Right ventricle myocardium superior (tissue), 1 donor: Measurements from ENCODE around the gene SH2D5. TPM values are rescaled to one million over a fixed set of nuclear protein-coding genes. Genes with fewer than 3 reads are reported as not detected.
A peak's percentile ranks its signal among the peaks of the same experiment; 100 is the strongest.

Source experiments
- ATAC-seq: fragments of 200-7000 bp; cut with Tn5 transposase; one replicate; pipeline ENCODE4 v1.9.1; 2020; ENCODE audit warnings: mild to moderate bottlenecking; ENCODE audit not compliant: poor library complexity
- DNase-seq: peaks from one replicate; pipeline ENCODE4 v3.0.0-alpha.2; 2020
- intact Hi-C: fragments of 100-400 bp; cut with DNase I; formaldehyde crosslinking; loops from one replicate; pipeline ENCODE4 v1.11.2; 2022
- total RNA-seq: library from RNA; stranded (reverse); fragmentation: NEBNext Ultra II Directional; extraction: Animal tissue kit (Norgen Biotek cat#: 25700); gene quantifications from one replicate; pipeline ENCODE4 v1.2.1, GENCODE V29; 2021
- donor health status: DM: no; HTN: yes; CAD: no; lungs with severe emphysema.

SH2D5 gene
- total RNA-seq, 1 donor from 2014 or later, result not detected

- ATAC-seq (no peak), DNase-seq (no peak)
- intact Hi-C loops, result no loop called here
Observed at GRCh38 chr1:20729990-20730689, 2.4 kb downstream of the SH2D5 start.

- DNase-seq (no peak), ATAC-seq (no peak)
- intact Hi-C loops, result no loop called here
Observed at GRCh38 chr1:20729155-20729931, 3.2 kb downstream of the SH2D5 start.

GRCh38 chr1:20728371-20729154 lies 3.9 kb downstream of the SH2D5 start:
- ATAC-seq, result no peak
- no peak for DNase-seq
- intact Hi-C loops, result no loop called here

- no peak for ATAC-seq
- intact Hi-C loops, result no loop called here
- DNase-seq, result no peak
Observed at GRCh38 chr1:20727746-20728316, 4.7 kb downstream of the SH2D5 start.

- no peak for DNase-seq
- intact Hi-C loops, result no loop called here
- ATAC-seq, result no peak
Observed at GRCh38 chr1:20726932-20727745, 5.4 kb downstream of the SH2D5 start.

- intact Hi-C loops, result no loop called here
- no peak for ATAC-seq
Observed at GRCh38 chr1:20726118-20726911, 6.2 kb downstream of the SH2D5 start.

GRCh38 chr1:20725189-20726117 lies 7.0 kb downstream of the SH2D5 start:
- DNase-seq (no peak), ATAC-seq (no peak)
- intact Hi-C loops, result no loop called here

More at GRCh38 chr1:20726118-20726911, 6.2 kb downstream of the SH2D5 start:
- no peak for DNase-seq

GRCh38 chr1:20724364-20725188 lies 7.9 kb downstream of the SH2D5 start:
- ATAC-seq (no peak), DNase-seq (no peak)

GRCh38 chr1:20723537-20724363 lies 8.8 kb downstream of the SH2D5 start:
- ATAC-seq, result no peak
- no peak for DNase-seq
- intact Hi-C loops, result no loop called here

More at GRCh38 chr1:20724364-20725188, 7.9 kb downstream of the SH2D5 start:
- intact Hi-C loops, result no loop called here

GRCh38 chr1:20723159-20723536 lies 9.4 kb downstream of the SH2D5 start:
- DNase-seq (no peak), ATAC-seq (no peak)
- intact Hi-C loops, result no loop called here

GRCh38 chr1:20721117-20722061 lies 11.1 kb downstream of the SH2D5 start:
- DNase-seq (no peak), ATAC-seq (no peak)
- intact Hi-C loops, result no loop called here

GRCh38 chr1:20720631-20721091 lies 11.8 kb downstream of the SH2D5 start:
- intact Hi-C loops, result no loop called here
- DNase-seq, result peak; percentile 15
- no peak for ATAC-seq

GRCh38 chr1:20719871-20720620 lies 12.5 kb downstream of the SH2D5 start:
- ATAC-seq, result no peak
- intact Hi-C loops, result no loop called here
- DNase-seq, result peak; percentile 4
